Measurements from ENCODE around the gene UNKL. TPM values are rescaled to one million over a fixed set of nuclear protein-coding genes. Genes with fewer than 3 reads are reported as not detected.

The UNKL gene
- total and polyA plus RNA-seq, 10 donors, result 6.6 to 80.0 (median 44.4) TPM

DNA sequence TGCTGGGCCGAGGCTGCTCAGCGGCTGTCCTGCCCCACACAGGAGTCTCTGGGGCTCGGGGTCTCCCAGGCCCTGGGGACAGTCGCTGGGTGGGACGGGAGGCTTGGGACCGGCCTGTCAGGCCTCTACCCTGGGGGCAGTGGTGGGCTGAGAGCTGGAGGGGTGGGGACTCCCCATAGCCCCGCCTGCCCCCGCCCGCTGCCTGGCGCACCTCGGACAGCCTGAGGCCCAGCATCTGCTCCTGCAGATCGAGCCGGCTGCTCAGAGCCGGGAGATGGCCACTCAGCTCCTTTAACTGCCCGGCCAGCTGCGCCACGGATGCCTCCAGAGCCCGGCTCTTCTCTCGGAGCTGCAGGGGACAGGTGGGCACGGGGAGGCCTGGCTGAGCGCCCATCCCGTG is 23.1 kb upstream of the UNKL start:
- H3K9me3 ChIP-seq, result no peaks in the 10 kb centered on the region
- 87 to 100% (median 93%) methylated on average over 1 to 22 of the region's 22 CpGs for WGBS, 5 donors
- peaks cover 0 to 13% (median 0%) of the 10 kb centered on the region in 7 donors for H3K27me3 ChIP-seq (replicated peaks in 1 of 7)
- peaks cover 0 to 13% (median 2%) of the 10 kb centered on the region in 6 donors for H3K4me1 ChIP-seq
- no peak for TF ChIP-seq POLR2AphosphoS5 (IDR thresholded peaks at IDR 0.05)
- TF ChIP-seq, protein P1, sequence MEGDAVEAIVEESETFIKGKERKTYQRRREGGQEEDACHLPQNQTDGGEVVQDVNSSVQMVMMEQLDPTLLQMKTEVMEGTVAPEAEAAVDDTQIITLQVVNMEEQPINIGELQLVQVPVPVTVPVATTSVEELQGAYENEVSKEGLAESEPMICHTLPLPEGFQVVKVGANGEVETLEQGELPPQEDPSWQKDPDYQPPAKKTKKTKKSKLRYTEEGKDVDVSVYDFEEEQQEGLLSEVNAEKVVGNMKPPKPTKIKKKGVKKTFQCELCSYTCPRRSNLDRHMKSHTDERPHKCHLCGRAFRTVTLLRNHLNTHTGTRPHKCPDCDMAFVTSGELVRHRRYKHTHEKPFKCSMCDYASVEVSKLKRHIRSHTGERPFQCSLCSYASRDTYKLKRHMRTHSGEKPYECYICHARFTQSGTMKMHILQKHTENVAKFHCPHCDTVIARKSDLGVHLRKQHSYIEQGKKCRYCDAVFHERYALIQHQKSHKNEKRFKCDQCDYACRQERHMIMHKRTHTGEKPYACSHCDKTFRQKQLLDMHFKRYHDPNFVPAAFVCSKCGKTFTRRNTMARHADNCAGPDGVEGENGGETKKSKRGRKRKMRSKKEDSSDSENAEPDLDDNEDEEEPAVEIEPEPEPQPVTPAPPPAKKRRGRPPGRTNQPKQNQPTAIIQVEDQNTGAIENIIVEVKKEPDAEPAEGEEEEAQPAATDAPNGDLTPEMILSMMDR (IDR thresholded peaks at IDR 0.05 in 8 of 11, conservative IDR thresholded peaks at IDR 0.05 in 3 of 11), result no peak
- no peak for TF ChIP-seq POLR2A (IDR thresholded peaks at IDR 0.05)
- no peak for DNase-seq
- peaks cover 0 to 62% (median 6%) of the 10 kb centered on the region in 6 donors for H3K36me3 ChIP-seq
- no peak overlapping the region for H3K27ac ChIP-seq
- intact Hi-C loops (cut with DNase I; ENCODE audit: low total_unique reads), result no loop called here
- no peak overlapping the region for H3K4me3 ChIP-seq

DNA sequence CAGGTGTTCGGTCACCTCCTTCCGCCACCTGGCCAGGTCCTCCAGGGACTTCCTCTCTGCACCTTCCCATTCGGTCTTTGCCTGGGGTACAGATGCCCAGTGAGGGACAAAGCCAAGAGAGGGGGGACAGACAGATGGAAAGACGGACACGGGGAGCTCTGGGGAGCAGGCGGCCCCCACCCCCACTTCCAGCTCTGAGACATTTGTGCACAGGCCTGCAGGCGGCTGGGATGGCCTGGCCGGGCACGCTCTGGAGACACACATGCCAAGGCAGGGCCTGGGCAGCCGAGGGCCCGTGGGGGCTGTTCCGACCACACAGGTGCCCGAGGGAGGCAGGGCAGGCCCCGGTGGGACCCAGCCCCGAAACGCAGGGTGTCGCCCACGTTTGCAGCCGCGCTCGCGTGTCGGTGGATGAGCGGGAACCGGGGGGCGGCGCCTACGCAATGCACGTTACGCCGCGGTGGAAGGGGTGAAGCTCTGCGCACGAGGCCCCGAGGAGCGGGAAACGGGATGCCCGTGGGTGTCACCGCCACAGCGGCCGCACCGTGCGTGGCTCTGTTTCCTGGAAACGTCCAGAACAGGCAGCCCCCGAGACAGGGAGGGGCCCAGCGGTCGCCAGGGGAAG is 22.3 kb upstream of the UNKL start:
- no peak for DNase-seq
- no peak overlapping the region for H3K4me3 ChIP-seq
- H3K36me3 ChIP-seq, result peaks cover 0 to 57% (median 6%) of the 10 kb centered on the region in 6 donors
- no peak overlapping the region for H3K27ac ChIP-seq
- no peaks in the 10 kb centered on the region for H3K9me3 ChIP-seq
- peaks cover 0 to 21% (median 2%) of the 10 kb centered on the region in 6 donors for H3K4me1 ChIP-seq
- H3K27me3 ChIP-seq (replicated peaks in 1 of 7), result peaks cover 0 to 21% (median 0%) of the 10 kb centered on the region in 7 donors
- intact Hi-C loops (cut with DNase I; ENCODE audit: low total_unique reads), result no loop called here
- TF ChIP-seq POLR2A (IDR thresholded peaks at IDR 0.05) (no peak), POLR2AphosphoS5 (IDR thresholded peaks at IDR 0.05) (no peak)
- TF ChIP-seq, protein P1 (IDR thresholded peaks at IDR 0.05 in 8 of 11, conservative IDR thresholded peaks at IDR 0.05 in 3 of 11), result no peak
- WGBS, 5 donors, result 85 to 91% (median 88%) methylated on average over 44 to 47 of the region's 47 CpGs

DNA sequence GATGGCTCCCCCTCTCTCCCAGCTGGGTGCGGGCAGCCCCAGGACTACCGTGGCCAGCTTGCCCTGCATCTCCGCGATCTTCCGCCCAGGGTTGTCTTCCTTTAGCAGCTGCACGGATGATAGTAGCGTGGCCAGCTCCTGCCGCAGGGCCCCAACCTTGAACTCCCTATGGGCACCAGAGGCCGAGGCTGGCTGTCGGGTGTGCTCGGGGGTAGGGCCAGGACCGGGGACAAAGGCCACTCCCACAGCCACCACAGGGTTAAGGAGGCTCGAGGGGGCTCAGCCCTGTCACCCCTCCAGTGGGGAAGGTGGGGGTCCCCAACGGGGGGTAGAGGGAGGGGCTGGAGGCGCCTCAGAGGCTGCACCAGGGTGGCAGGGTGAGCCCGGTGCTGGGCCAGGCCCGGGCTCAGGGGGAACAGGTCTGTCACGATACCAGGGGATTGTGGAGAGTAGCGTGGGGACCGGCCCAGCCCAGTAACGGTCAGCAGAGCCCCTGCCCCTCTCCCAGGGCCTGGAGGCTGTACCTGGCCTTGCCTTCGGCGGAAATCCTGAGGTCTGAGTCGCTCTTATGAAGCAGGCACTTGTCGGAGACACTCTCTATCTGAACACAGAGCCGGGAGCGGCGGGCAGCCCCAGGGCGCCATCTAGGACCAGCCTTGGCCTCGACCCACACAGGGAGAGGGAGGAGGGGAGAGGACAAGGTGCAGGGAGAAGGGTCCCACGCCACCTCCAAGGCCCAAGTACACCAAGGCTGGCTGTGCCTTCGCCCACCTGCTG is 21.6 kb upstream of the UNKL start:
- Histone ChIP-seq H3K36me3 (peaks cover 0 to 57% (median 6%) of the 10 kb centered on the region in 6 donors), H3K27ac (no peak overlapping the region), H3K4me3 (no peak overlapping the region), H3K4me1 (peaks cover 0 to 28% (median 2%) of the 10 kb centered on the region in 6 donors), H3K27me3 (replicated peaks in 1 of 7) (peaks cover 0 to 26% (median 0%) of the 10 kb centered on the region in 7 donors), H3K9me3 (no peaks in the 10 kb centered on the region)
- no peak for DNase-seq
- 85 to 90% (median 86%) methylated on average over 23 to 32 of the region's 32 CpGs for WGBS, 5 donors
- TF ChIP-seq POLR2AphosphoS5 (IDR thresholded peaks at IDR 0.05), result no peak
- no peak for TF ChIP-seq POLR2A (IDR thresholded peaks at IDR 0.05)
- TF ChIP-seq, protein P1 (IDR thresholded peaks at IDR 0.05 in 8 of 11, conservative IDR thresholded peaks at IDR 0.05 in 3 of 11), result no peak
- intact Hi-C loops (cut with DNase I; ENCODE audit: low total_unique reads), result no loop called here
